ENCODE results near the gene CSTPP1.
"Not testable (repeated sequence)": the region's sequence is repeated elsewhere in the genome, so short reads cannot be mapped to it uniquely, and the experiment has no call there.

CSTPP1 gene

DNA sequence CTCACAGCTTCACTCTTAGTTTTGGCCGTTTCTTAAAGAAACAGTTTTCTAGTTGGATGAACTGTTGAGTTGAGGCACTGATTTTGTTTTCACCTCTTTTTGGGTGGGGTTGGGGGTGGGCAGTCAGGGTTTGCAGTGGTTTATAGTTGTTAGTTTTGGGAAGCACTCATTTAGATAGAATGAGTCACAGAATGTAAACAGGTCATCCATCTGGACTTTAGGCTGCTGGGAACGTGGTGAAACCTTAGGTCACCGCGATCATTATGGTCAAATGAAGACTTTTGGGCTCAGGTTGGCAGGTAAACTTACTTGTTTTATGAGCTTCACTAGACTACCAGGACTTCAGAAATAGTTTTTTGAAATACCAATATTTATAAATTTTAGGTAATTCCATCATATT, 48.4 kb downstream of the CSTPP1 start:
- no peaks in the 10 kb centered on the region for H3K27me3 ChIP-seq (ENCODE audit: insufficient read depth, poor library complexity, severe bottlenecking)
- no peak overlapping the region for H3K4me3 ChIP-seq (replicated peaks; ENCODE audit: insufficient read depth, low read length)
- TF ChIP-seq GABPA (IDR thresholded peaks at IDR 0.05; ENCODE audit: low read depth) = no peak
- TF ChIP-seq, protein P1, sequence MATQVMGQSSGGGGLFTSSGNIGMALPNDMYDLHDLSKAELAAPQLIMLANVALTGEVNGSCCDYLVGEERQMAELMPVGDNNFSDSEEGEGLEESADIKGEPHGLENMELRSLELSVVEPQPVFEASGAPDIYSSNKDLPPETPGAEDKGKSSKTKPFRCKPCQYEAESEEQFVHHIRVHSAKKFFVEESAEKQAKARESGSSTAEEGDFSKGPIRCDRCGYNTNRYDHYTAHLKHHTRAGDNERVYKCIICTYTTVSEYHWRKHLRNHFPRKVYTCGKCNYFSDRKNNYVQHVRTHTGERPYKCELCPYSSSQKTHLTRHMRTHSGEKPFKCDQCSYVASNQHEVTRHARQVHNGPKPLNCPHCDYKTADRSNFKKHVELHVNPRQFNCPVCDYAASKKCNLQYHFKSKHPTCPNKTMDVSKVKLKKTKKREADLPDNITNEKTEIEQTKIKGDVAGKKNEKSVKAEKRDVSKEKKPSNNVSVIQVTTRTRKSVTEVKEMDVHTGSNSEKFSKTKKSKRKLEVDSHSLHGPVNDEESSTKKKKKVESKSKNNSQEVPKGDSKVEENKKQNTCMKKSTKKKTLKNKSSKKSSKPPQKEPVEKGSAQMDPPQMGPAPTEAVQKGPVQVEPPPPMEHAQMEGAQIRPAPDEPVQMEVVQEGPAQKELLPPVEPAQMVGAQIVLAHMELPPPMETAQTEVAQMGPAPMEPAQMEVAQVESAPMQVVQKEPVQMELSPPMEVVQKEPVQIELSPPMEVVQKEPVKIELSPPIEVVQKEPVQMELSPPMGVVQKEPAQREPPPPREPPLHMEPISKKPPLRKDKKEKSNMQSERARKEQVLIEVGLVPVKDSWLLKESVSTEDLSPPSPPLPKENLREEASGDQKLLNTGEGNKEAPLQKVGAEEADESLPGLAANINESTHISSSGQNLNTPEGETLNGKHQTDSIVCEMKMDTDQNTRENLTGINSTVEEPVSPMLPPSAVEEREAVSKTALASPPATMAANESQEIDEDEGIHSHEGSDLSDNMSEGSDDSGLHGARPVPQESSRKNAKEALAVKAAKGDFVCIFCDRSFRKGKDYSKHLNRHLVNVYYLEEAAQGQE (IDR thresholded peaks at IDR 0.05; ENCODE audit: insufficient replicate concordance, low read depth) = no peak
- no peak for TF ChIP-seq SPI1 (IDR thresholded peaks at IDR 0.05; ENCODE audit: borderline replicate concordance, low read depth)
- TF ChIP-seq, protein P2, sequence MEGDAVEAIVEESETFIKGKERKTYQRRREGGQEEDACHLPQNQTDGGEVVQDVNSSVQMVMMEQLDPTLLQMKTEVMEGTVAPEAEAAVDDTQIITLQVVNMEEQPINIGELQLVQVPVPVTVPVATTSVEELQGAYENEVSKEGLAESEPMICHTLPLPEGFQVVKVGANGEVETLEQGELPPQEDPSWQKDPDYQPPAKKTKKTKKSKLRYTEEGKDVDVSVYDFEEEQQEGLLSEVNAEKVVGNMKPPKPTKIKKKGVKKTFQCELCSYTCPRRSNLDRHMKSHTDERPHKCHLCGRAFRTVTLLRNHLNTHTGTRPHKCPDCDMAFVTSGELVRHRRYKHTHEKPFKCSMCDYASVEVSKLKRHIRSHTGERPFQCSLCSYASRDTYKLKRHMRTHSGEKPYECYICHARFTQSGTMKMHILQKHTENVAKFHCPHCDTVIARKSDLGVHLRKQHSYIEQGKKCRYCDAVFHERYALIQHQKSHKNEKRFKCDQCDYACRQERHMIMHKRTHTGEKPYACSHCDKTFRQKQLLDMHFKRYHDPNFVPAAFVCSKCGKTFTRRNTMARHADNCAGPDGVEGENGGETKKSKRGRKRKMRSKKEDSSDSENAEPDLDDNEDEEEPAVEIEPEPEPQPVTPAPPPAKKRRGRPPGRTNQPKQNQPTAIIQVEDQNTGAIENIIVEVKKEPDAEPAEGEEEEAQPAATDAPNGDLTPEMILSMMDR (IDR thresholded peaks at IDR 0.05; ENCODE audit: insufficient read depth, low read length) = no peak
- TF ChIP-seq POLR2AphosphoS5 (IDR thresholded peaks at IDR 0.05; ENCODE audit: low read depth) = no peak
- no peak for DNase-seq (ENCODE audit: low read depth in 1 of 2, low spot score in 1 of 2)
- H3K27ac ChIP-seq (replicated peaks) = no peak overlapping the region

DNA sequence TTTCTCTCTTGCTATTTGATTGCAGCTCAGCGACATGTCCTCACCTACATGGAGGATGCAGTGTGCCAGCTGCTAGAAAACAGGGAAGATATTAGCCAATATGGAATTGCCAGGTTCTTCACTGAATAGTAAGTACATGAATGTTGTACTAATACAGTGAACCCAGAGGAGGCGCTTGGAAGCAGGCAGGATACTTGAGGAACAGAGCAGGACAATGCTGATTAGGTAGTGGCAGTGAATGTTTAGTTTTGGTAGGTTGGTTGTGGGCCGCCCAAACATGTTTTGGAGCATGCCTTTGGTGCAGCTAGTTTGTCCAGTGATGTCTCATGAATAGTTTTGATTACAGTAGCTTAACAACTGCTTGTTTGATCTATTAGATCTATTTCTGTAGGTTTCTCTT, 50.6 kb downstream of the CSTPP1 start:
- Histone ChIP-seq H3K4me3 (replicated peaks; ENCODE audit: insufficient read depth, low read length) (no peak overlapping the region), H3K27ac (replicated peaks) (no peak overlapping the region), H3K27me3 (ENCODE audit: insufficient read depth, poor library complexity, severe bottlenecking) (no peaks in the 10 kb centered on the region)
- no peak for TF ChIP-seq GABPA (IDR thresholded peaks at IDR 0.05; ENCODE audit: low read depth)
- no peak for TF ChIP-seq POLR2AphosphoS5 (IDR thresholded peaks at IDR 0.05; ENCODE audit: low read depth)
- TF ChIP-seq, protein P1 (IDR thresholded peaks at IDR 0.05; ENCODE audit: insufficient replicate concordance, low read depth) = no peak
- TF ChIP-seq, protein P2 (IDR thresholded peaks at IDR 0.05; ENCODE audit: insufficient read depth, low read length) = no peak
- no peak for TF ChIP-seq SPI1 (IDR thresholded peaks at IDR 0.05; ENCODE audit: borderline replicate concordance, low read depth)
- DNase-seq (ENCODE audit: low read depth in 1 of 2, low spot score in 1 of 2) = no peak

DNA sequence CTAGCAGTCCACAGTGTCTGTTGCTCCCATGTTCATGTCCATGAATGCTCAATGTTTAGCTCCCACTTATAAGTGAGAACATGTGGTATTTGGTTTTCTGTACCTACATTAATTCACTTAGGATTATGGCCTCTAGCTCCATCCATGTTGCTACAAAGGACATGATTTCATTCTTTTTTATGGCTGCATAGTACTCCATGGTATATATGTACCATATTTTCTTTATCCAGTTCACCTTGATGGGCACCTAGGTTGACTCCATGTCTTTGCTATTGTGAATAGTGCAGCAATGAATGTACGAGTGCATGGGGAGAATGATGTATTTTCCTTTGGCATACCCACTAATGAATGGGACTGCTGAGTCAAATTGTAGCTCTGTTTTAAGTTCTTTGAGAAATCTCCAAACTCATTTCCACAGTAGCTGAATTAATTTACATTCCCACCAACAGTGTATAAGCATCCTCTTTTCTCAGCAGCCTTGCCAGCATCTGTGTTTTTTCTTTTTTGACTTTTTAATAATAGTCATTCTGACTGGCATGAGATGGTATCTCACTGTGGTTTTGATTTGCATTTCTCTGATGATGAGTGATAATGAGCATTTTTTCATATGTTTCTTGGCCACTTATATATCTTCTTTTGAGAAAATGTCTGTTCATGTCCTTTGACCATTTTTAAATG, 53.4 kb downstream of the CSTPP1 start:
- H3K27me3 ChIP-seq (ENCODE audit: insufficient read depth, poor library complexity, severe bottlenecking); H3K27ac ChIP-seq (replicated peaks); H3K4me3 ChIP-seq (replicated peaks; ENCODE audit: insufficient read depth, low read length); DNase-seq (ENCODE audit: low read depth in 1 of 2, low spot score in 1 of 2): not testable (repeated sequence)

DNA sequence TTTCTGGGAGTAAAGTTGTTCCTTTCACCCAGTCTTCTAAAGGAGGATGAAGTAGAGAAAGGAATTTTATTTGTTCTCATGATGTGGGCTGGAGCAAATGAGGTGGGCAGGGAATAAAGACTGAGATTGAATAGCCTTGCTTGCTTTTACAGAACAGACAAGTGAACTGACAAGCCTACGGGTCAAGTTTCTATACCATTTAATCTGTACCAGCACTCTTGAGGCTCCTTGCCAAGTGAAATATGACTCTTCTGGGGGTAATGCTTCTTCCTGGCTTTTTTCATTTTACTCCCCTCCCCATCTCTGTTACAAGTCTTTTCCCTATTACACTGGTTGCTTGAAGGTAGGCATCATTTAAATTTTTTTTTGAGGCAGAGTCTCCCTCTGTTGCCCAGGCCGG, 54.8 kb downstream of the CSTPP1 start:
- Histone ChIP-seq H3K27me3 (ENCODE audit: insufficient read depth, poor library complexity, severe bottlenecking) (no peaks in the 10 kb centered on the region), H3K27ac (replicated peaks) (no peak overlapping the region), H3K4me3 (replicated peaks; ENCODE audit: insufficient read depth, low read length) (no peak overlapping the region)
- DNase-seq (ENCODE audit: low read depth in 1 of 2, low spot score in 1 of 2) = no peak
- no peak for TF ChIP-seq SPI1 (IDR thresholded peaks at IDR 0.05; ENCODE audit: borderline replicate concordance, low read depth)
- no peak for TF ChIP-seq POLR2AphosphoS5 (IDR thresholded peaks at IDR 0.05; ENCODE audit: low read depth)
- TF ChIP-seq, protein P2 (IDR thresholded peaks at IDR 0.05; ENCODE audit: insufficient read depth, low read length) = no peak
- TF ChIP-seq GABPA (IDR thresholded peaks at IDR 0.05; ENCODE audit: low read depth) = no peak
- TF ChIP-seq, protein P1 (IDR thresholded peaks at IDR 0.05; ENCODE audit: insufficient replicate concordance, low read depth) = no peak

DNA sequence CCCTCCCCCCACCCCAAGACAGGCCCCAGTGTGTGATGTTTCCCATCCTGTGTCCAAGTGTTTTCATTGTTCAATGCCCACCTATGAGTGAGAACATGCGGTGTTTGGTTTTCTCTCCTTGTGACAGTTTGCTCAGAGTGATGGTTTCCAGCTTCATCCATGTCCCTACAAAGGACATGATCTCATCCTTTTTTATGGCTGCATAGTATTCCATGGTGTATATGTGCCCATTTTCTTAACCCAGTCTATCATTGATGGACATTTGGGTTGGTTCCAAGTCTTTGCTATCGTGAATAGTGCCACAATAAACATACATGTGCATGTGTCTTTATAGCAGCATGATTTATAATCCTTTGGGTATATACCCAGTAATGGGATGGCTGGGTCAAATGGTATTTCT, 55.8 kb downstream of the CSTPP1 start:
- not testable (repeated sequence) for H3K4me3 ChIP-seq (replicated peaks; ENCODE audit: insufficient read depth, low read length); DNase-seq (ENCODE audit: low read depth in 1 of 2, low spot score in 1 of 2); H3K27ac ChIP-seq (replicated peaks); H3K27me3 ChIP-seq (ENCODE audit: insufficient read depth, poor library complexity, severe bottlenecking)

DNA sequence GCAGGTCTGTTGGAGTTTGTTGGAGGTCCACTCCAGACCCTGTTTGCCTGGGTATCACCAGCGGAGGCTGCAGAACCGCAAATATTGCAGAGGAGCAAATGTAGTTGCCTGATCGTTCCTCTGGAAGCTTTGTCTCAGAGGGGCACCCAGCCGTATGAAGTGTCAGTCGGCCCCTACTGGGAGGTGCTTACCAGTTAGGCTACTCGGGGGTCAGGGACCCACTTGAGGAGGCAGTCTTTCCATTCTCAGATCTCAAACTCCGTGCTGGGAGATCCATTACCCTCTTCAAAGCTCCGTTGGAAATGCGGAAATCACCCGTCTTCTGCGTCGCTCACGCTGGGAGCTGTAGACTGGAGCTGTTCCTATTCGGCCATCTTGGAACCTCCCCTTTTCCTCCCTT, 61.2 kb downstream of the CSTPP1 start:
- H3K27ac ChIP-seq (replicated peaks); H3K27me3 ChIP-seq (ENCODE audit: insufficient read depth, poor library complexity, severe bottlenecking); H3K4me3 ChIP-seq (replicated peaks; ENCODE audit: insufficient read depth, low read length); DNase-seq (ENCODE audit: low read depth in 1 of 2, low spot score in 1 of 2): not testable (repeated sequence)

Data from HL-60 (cell line).